Right renal cortex interstitium (tissue), 3 donors: ENCODE measurements around the gene GET3. TPM values are rescaled to one million over a fixed set of nuclear protein-coding genes. Genes with fewer than 3 reads are reported as not detected.

ENCODE experiments used
- DNase-seq, 3 donors: peaks; one replicate each; pipeline ENCODE4 v3.0.0-alpha.2; 2013; ENCODE audit warnings: low read depth in 3 of 3, low spot score in 2 of 3
- polyA plus RNA-seq, 3 donors: library from polyadenylated mRNA; unstranded; fragments of 120-200 nt; gene quantifications; one replicate each; pipeline ENCODE4 v1.2.1, GENCODE V29; 2013; ENCODE audit not compliant: insufficient read length in 3 of 3

GET3 gene
- polyA plus RNA-seq, 3 donors = 83.8 to 97.1 (median 89.2) TPM

DNA sequence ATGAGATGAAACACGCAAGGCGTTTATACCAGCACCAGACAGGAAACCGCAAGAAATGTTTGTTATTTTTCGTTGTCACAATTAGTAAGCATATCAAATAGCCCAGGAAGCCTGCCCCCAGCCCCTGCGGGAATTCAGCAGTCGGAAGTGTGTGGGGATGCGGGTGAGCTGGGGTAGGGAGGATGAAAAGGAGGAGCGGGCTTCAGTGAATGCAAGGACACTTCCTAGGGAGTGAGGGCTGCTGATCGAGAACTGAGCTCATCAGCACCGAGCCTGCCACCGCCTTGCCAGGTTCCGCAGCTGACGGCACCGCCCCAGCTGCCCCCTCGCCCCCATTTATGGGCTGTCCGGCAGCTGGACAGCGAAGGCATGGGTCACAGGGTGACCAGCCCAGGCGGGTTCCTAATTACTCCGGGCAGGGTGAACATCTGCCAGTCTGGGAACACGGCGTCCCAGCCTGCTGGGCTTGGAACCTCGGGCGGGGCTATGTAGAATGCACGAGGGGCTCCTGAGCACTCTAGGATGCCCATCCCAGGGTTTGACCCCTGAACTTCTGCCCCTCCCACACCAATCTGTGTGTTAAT lies 12.7 kb downstream of the GET3 start:
- no peak for DNase-seq

DNA sequence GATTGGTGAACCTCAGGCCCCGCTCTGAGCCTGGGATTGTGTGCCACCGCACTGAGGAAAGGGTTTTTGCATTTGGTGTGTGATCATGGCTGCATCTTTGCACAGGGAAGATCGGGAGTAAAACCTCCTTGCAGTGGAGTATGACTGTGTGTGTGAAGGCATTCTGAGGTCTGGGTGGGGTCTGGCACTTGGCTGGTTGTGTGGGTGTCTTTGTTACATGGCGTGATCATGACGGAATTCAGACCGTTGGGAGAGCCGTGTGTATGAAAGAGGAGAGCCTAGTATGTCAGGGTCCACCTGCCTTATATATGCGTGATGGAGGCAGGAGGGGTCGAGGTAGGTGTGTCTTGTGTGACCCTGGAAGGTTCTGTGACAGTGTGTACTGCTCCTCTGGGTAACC lies 13.6 kb downstream of the GET3 start:
- no peak for DNase-seq

DNA sequence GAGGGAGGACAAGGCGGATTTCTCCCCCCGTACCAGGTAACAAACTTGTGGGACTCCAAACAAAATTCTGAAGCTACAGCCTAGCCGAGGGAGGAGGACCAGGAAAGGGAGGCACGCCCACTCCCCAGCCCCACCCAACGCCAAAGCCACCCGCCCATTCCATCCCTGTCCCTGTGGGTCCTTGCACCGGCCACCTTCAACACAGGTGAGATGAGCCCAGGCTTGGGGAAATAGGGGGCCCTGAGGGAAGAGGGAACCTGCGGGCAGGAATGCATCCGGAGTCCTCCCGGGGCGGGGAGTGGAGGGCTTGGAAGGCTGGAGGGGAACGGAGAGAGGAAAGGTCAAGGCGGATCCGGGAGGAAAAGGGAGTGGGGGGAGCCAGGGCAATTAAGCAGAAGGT lies 14.3 kb downstream of the GET3 start, which contains the start of gene BEST2:
Gene BEST2, plus strand, starts transcription at position 157 of the 400 bp plus-strand sequence. CDS start 802 bp downstream, outside the sequence.
- no peak for DNase-seq

DNA sequence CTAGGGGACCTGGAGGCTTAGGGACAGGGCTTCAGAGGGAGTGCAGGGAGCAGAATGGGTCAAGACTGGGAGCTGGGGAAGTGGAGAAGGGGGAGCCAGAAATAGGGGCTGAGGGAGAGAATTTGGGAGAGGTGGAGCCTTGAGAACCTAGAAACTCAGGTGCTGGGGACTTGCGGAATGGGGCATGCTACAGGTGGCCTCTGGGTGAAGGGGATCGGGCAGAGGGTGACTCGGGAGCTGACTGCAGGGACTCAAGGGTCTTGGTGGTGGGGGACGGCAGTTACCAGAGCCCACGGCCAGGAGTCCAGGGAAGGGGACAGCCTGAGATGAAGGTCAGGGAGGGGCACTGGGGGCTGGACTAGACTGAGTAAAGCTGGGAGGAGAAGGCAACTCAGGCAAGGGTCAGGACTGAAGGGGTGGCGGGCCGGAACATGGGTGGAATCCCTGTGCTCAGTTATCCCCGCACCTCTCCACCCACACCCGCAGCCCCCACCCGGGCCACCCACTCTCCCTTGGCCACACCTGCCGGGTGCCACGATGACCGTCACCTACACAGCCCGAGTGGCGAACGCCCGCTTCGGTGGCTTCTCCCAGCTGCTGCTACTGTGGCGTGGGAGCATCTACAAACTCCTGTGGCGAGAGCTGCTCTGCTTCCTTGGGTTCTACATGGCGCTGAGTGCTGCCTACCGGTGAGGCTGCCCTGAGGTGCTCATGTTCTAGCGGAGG lies 14.9 kb downstream of the GET3 start:
- DNase-seq = no peak

DNA sequence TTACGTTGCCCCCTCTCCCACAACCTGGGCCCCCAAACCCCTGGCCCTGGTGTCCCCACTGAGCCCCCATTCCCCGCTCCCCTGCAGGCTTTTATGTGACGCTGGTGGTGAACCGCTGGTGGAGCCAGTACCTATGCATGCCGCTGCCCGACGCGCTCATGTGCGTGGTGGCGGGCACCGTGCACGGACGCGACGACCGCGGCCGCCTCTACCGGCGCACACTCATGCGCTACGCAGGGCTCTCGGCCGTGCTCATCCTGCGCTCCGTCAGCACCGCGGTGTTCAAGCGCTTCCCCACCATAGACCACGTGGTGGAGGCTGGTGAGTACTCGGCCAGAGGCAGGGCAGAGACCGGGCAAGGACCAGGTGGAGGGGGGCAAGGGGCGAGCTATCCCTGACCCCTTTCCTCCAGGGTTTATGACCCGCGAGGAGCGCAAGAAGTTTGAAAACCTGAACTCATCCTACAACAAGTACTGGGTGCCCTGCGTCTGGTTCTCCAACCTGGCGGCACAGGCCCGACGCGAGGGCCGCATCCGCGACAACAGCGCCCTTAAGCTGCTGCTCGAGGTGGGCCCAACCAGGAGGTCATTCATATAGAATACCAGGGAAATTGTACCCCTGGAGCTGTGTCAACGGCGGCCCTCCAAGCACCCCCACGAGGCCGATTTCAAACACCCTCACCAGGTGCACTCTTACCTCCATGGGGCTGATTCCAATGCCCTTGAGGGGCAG lies 17.3 kb downstream of the GET3 start:
- DNase-seq = no peak

DNA sequence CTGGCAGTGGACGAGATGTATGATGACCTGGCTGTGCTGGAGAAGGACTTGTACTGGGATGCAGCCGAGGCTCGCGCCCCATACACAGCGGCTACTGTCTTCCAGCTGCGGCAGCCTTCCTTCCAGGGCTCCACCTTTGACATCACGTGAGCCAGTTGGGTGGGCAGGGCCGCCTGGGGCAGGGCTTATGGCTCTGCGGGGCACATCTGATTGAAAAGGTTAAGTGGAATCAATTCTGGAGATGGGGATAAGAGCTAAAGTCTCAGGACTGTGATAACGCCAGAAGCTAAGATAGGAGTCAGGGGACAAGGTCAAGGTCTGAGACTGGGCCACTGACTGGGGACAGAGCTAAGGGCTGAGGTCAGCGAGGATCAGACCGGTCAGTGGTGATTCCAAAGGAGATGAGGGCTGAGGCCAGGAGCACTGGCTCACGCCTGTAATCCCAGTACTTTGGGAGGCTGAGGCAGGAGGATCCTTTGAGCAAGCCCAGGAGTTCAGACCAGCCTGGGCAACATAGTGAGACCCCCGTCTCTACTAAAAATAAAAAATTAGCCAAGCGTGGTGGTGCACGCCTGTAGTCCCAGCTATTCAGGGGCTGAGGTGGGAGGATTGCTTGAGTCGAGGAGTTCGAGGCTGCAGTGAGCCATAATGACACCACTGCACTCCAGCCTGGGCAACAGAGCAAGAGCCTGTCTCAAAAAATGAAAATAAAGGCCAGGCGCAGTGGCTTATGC lies 19.0 kb downstream of the GET3 start:
- DNase-seq = no peak

DNA sequence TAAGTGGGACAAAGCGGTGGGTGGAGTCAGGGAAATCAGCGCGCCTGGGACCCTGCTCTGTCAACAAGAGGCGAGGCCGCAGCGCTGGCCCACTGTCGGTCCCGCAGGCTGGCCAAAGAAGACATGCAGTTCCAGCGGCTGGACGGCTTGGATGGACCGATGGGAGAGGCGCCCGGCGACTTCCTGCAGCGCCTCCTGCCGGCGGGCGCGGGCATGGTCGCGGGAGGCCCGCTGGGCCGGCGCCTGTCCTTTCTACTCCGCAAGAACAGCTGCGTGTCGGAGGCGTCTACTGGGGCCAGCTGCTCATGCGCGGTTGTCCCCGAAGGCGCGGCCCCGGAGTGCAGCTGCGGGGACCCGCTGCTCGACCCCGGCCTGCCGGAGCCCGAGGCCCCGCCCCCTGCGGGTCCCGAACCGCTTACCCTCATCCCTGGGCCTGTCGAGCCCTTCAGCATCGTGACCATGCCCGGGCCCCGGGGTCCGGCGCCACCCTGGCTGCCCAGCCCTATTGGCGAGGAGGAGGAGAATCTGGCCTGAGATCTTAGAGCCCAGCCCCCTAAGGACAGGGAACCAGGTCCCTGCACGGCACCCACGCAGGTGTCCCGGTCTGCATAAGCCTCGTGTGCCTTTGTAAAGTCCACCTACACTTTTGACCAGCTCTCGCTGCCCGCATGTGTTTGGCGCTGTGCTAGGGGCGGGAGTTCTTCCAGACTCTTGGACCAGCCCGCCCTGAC lies 20.4 kb downstream of the GET3 start:
- DNase-seq = no peak

DNA sequence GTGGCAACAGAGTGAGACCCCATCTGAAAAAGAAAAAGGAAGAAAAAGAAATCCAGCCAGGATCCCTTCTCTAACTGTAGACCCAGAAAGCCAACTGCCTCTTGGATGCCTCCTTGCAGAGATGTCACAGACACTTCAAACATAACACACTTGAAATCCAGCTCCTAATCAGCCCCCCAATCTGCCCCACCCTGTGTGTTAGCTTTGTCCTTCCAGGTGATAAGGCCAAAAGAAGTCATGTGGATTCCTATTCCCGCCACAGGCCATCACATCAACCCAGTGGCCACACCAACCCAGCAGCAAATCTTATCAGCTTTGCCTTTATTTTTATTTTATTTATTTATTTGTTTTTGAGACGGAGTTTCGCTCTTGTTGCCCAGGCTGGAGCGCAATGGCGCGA lies 22.4 kb downstream of the GET3 start:
- no peak for DNase-seq

DNA sequence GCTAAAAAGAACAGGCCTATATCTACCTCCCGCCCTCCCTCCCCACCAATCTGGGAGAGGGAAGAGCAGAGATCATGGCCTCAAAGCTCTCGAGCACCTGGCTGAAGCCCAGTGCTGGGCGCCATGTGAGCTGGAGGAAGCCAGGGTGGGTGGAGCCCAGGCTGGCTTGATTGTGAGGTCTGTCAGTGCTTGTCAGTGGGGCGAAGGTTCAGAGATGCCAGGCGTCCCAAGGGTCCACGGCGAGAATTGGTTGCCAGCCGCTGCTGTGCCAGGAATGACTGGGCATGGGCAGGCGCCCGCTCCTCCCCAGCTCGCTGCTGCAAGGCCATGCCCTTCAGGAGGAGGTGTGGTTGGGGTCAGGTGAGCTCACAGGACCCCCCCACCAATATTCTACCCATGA lies 25.8 kb downstream of the GET3 start:
- DNase-seq = no peak

DNA sequence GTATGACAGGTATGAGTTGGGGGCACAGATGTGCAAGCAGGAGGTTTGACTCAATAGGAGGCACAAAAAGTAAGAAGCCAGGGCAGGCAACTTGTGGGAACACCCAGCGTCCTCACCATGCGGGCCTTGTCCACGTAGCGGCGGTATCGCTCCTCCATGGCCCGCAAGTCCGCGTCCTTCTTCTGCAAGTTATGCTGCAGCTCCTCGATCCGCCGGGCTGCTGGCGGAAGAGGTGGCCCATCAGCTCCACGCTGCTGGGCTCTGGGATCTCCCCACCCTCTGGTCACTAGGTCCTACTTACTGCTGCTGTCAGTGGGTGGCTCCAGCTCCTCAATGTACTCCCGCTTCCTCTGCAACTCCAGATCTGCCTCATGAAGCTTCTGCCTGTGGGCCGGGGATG lies 27.4 kb downstream of the GET3 start:
- no peak for DNase-seq

DNA sequence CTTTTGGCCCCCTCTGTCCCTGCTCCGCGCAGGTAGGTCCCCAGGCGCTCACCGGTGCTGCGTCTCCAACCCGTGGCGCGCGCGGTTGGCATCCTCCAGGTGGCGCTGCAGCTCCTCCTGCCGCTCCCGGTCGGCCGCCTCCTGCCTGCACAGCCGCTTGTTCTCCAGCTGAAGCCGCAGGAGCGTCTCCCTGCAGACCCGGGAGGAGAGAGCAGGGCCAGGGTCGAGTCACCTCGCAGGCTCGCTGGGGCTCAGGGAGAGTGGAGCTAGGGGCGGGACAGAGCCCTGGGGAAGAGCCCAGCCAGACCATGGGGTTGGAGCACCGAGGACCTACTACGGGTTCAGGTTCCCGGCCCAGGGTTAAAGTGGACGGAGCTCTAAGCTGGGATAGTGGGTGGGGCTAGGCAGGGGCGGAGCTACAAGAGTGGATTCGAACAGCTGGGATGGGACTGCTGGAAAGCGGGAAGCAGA lies 28.8 kb downstream of the GET3 start:
- no peak for DNase-seq

DNA sequence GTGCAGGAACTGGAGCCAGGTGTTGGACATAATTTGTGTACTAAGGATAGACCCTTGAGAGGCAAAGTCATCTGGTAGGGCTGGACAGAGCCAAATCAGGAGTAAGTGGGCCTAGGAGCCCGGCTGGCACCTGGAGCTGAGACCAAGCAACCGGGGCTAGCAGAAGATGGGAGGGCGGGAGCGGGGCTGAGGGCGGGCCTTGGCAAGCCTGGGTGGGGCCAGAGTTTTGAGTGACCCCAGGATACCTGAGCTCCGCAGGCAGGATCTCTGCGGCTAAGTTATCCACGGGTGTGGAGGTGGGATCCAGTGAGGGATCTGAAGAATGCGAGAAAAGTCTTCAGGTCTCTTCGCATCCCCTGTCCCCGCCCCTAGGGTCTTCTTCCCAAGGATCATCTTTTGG lies 29.9 kb downstream of the GET3 start:
- no peak for DNase-seq

DNA sequence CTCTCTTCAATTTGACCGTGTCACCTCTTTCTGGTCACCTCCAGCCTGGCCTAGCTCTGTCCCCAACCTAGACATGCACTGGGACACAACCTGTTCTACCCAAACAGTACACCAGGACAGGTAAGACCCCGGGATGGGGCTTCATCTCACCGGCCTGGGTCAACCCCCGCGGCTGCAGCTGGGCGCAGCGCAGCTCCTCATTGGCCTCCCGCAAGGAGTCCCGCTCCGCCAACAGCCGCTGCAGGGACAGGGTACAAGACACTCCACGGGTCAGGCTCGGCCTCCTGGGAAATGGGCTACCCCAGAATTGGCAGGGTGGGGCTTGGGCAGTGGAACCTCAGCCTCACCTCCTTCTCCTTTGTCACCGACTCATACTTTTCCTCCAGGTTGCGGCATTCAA lies 30.4 kb downstream of the GET3 start:
- no peak for DNase-seq

DNA sequence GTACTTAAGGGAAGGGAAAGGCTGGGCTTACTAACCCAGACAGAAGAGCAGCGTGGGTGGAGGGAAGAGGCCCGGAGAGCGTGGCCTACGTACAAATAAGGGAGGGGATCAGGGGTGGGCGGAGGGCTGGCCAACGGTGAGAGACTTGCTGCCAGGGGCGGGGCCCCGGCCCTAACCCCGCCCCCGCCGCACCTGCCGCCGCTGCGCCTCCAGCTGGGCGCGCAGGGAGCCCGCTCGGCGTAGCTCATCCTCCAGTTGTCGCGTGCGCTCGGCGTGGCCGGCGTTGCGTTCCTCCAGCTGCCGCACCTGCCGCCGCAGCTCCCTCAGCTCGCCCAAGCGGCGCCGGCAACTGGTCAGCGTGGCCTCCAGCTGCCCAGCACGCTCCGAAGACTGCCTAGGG lies 32.4 kb downstream of the GET3 start:
- no peak for DNase-seq

DNA sequence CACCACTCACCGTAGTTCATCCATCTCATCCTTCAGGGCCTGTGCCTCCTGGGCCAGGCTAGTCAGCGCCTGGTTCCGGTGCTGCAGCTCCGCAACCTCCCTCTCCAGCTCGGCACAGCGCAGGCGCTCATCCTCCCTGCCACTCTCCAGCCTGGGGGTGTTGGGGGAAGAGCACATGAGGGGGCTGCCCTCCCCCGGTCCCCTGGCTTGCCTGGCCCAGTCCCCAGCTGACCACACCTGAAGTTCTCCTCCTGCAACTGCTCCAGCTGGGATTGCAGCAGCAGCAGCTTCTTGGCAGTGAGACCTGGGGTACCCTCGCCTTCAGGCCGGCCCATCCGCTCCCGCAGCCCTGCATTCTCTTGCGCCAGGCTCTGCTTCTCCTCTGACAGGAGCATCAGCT lies 33.6 kb downstream of the GET3 start:
- no peak for DNase-seq

DNA sequence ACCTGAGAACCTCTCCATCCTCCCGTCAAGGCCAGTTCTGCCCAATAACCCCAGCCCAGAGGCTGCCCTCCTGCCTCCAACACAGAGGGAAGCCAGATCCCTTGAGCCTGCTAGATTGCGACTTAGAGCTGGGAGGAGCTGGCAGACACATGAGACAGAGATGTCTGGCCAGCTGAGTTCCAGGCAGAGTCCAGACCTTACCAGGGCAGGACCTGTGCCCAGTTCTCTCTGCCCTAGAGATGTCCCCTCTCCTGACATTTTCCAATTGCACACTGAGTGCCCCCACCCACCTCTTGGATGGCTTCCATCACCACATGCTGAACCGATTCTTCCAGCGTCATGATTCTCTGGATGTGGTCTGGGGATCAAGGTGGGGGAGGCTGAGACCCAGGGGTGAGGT lies 35.0 kb downstream of the GET3 start:
- no peak for DNase-seq

DNA sequence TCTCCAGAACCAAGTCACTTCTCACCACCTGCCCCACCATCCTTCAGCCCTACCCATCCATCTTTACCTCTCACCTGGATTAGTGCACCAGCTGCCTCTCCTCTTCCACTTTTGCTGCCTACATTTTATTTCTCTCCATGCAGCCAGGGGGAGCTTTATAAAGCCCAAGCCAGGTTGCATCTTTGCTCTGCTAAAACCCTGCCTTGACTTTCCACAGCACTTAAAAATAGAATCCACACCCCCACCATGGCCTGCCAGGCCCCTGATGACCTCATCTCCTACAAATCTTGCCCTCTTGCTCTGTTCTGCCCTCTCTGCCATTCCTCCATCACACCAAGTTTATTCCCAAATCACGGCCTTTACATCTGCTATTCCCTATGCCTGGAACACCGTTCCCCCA lies 36.3 kb downstream of the GET3 start:
- DNase-seq = no peak

DNA sequence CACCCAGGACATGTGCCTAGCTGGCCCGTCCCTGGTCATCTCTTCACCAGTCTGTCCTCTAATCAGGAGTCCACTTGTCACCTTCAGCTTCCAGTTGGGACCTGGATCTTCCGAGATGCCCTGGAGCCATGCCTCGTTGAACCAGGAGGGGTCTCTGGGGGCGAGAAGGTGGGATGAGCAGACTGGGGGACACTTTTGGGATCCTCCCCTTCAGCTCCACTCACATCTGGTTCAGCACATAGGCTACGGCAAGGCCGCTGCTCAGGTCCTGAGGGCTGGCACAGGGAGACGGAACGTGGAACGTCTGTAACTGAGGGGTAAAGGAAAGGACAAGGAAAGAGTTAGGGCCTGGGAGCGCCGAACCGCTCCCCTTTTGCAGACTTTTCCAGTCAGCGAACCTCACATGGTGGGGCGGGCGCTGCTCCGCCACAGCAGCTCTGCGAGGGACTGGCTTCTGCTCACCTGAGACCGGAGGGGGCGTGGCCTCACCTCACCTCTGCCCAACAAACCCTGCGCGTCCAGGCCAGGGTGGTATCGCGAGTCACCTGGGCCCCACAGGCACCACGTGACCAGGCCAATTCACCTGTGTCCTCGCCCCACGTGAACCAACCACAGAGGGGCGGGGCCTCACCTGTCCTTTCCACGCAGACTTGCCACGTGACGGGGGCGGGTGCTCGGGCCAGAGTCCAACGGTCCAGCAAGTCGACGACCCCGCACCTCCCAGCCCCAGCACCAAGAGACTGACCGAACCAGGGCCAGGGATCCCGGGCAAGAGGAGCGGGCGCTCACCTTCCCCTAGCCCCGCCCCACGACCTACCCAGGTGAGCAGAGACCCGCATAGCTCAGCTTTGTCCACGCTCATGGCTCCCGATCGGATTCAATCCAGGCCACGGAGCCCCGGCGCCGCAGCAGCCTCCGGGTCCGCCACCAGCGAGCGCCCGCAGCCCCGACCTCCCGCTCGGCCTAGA lies 37.6 kb downstream of the GET3 start, which contains the start of gene HOOK2:
Gene HOOK2, minus strand, starts transcription at position 965 of the 968 bp plus-strand sequence. Its CDS starts 103 bp downstream, at position 862.
- DNase-seq = no peak
